ENCODE results near the gene C20orf144.

C20orf144 gene

GRCh38 chr20:33704197-33704924 lies 42.2 kb downstream of the C20orf144 start:
- TF ChIP-seq, protein P1, sequence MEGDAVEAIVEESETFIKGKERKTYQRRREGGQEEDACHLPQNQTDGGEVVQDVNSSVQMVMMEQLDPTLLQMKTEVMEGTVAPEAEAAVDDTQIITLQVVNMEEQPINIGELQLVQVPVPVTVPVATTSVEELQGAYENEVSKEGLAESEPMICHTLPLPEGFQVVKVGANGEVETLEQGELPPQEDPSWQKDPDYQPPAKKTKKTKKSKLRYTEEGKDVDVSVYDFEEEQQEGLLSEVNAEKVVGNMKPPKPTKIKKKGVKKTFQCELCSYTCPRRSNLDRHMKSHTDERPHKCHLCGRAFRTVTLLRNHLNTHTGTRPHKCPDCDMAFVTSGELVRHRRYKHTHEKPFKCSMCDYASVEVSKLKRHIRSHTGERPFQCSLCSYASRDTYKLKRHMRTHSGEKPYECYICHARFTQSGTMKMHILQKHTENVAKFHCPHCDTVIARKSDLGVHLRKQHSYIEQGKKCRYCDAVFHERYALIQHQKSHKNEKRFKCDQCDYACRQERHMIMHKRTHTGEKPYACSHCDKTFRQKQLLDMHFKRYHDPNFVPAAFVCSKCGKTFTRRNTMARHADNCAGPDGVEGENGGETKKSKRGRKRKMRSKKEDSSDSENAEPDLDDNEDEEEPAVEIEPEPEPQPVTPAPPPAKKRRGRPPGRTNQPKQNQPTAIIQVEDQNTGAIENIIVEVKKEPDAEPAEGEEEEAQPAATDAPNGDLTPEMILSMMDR (IDR thresholded peaks at IDR 0.05; ENCODE audit: low read depth, low read length): no peak
- no peak overlapping the region for H3K4me3 ChIP-seq (ENCODE audit: low read depth, low read length)

GRCh38 chr20:33707668-33708067 lies 45.5 kb downstream of the C20orf144 start:
- no peak overlapping the region for H3K4me3 ChIP-seq (ENCODE audit: low read depth, low read length)
- TF ChIP-seq, protein P1 (IDR thresholded peaks at IDR 0.05; ENCODE audit: low read depth, low read length): no peak

DNA sequence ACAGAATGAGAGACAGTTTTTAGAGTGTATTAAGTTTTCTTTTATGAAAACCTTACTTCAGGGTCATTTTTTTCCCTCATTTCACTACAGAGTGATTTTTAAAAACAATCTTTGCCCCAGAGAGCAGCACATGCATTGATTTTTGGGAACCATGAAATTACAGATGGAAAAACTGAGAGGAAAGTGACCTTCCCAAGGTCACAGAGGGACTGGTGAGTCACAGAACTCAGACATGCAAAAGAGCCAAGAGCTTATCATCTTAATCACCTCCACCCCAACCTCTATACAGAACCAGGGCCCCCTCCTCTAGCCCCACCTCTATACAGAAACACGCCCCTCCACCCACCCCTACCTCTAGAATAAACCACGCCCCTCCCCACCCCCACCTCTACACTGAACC lies 47.3 kb downstream of the C20orf144 start:
- TF ChIP-seq, protein P1 (IDR thresholded peaks at IDR 0.05; ENCODE audit: low read depth, low read length): no peak

GRCh38 chr20:33709905-33710541 lies 47.9 kb downstream of the C20orf144 start:
- TF ChIP-seq, protein P1 (IDR thresholded peaks at IDR 0.05; ENCODE audit: low read depth, low read length): no peak
- H3K4me3 ChIP-seq (ENCODE audit: low read depth, low read length): no peak overlapping the region

More for the DNA sequence above, 47.3 kb downstream of the C20orf144 start:
- no peak overlapping the region for H3K4me3 ChIP-seq (ENCODE audit: low read depth, low read length)

- no peak overlapping the region for H3K4me3 ChIP-seq (ENCODE audit: low read depth, low read length)
- TF ChIP-seq, protein P1 (IDR thresholded peaks at IDR 0.05; ENCODE audit: low read depth, low read length): no peak
Measured at GRCh38 chr20:33710681-33711445, 48.7 kb downstream of the C20orf144 start.

GRCh38 chr20:33711446-33711738 lies 49.3 kb downstream of the C20orf144 start:
- H3K4me3 ChIP-seq (ENCODE audit: low read depth, low read length): no peak overlapping the region
- TF ChIP-seq, protein P1 (IDR thresholded peaks at IDR 0.05; ENCODE audit: low read depth, low read length): no peak

Data from WI38 (cell line).